ENCODE measurements around the gene SIX5.

SIX5 gene

DNA sequence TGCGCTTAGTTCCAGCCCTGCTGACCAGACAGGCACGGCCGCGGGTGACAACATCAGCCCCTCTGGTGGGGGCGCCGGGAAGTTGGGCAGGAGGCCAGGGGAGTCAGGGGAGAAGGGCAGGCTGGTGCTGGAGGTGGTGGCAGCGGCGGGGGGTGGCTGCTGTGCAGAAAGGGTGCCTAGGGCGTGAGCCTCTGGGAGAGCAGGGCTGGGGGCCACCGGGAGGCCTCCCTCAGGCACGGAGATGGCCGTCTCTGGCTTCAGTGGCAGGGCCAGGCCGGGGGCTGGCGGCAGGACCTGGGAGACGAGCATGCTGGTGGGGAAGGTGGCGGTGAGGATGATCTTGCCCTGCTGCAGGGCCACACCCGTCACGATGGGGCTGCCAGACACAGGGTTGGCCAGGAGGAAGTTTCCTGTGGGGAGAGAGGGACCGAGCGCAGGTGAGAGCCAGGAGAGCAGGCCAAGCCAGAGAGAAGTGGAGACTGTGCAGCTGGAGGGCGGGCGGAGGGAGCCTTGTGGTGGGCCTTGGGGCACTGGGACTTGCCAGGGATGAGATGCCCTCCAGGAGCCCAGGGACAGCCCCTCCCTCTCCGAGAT, 3.3 kb downstream of the SIX5 start:
- no peak overlapping the region for H3K4me3 ChIP-seq (ENCODE audit: low read length)
- H4K20me1 ChIP-seq (ENCODE audit: insufficient read depth, low read length): no peaks in the 10 kb centered on the region
- H3K27ac ChIP-seq (ENCODE audit: low read length): no peak overlapping the region
- H3K4me2 ChIP-seq (ENCODE audit: low read length): no peak overlapping the region
- TF ChIP-seq, protein P1, sequence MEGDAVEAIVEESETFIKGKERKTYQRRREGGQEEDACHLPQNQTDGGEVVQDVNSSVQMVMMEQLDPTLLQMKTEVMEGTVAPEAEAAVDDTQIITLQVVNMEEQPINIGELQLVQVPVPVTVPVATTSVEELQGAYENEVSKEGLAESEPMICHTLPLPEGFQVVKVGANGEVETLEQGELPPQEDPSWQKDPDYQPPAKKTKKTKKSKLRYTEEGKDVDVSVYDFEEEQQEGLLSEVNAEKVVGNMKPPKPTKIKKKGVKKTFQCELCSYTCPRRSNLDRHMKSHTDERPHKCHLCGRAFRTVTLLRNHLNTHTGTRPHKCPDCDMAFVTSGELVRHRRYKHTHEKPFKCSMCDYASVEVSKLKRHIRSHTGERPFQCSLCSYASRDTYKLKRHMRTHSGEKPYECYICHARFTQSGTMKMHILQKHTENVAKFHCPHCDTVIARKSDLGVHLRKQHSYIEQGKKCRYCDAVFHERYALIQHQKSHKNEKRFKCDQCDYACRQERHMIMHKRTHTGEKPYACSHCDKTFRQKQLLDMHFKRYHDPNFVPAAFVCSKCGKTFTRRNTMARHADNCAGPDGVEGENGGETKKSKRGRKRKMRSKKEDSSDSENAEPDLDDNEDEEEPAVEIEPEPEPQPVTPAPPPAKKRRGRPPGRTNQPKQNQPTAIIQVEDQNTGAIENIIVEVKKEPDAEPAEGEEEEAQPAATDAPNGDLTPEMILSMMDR (IDR thresholded peaks at IDR 0.05; ENCODE audit: low read depth, low read length): no peak
- TF ChIP-seq EZH2phosphoT487 (IDR thresholded peaks at IDR 0.05; ENCODE audit: low read depth): no peak
- H3K36me3 ChIP-seq (replicated peaks; ENCODE audit: low read depth, low read length): no peaks in the 10 kb centered on the region
- no peak overlapping the region for H2AFZ ChIP-seq (ENCODE audit: low read depth, low read length)
- H3K79me2 ChIP-seq (ENCODE audit: low read length): no peaks in the 10 kb centered on the region
- H3K9me3 ChIP-seq (ENCODE audit: insufficient read depth, low read length): no peaks in the 10 kb centered on the region
- no peak overlapping the region for H3K9ac ChIP-seq (ENCODE audit: low read length)
- H3K27me3 ChIP-seq (ENCODE audit: low read depth, low read length): no peaks in the 10 kb centered on the region
- peaks cover 4% of the 10 kb centered on the region; the same call in 1 of the 2 replicates for H3K4me1 ChIP-seq (ENCODE audit: low read length)

DNA sequence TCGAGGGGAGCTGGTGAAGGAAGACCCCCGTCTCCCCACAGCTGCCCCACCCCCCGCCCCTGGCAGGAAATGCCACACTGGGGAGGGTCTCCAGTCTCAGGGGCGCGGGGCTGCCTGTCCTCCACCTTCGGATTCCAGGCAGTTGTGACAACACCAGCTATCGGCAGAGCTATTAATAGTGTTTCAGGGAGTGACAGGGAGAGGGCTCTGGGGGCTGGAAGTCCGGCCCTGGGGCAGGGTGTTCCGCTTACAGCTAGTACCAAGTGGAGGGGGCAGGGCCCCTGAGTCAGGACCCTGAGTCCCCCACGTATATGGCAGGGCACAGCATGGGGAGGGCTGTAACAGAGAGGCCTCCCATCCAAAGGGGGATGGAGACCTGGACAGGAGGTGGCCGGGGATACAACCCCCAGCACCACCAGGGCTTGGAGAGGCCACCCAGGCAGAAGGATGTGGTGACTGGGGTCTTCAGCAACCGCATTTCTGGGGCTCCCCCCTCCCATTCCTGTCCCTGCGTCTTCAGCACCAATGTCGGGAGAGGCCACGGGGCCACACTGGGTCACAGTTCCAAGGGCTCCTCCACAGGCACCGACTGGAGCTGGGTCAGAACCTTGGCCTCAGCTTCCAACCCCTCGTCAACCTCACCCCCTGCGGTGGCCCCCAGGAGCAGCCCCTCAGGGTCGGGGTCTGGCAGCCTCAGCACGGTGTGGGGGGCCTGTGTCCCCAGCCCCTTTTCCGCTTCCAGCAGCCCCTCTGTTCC, 3.9 kb downstream of the SIX5 start:
- Histone ChIP-seq H3K4me2 (ENCODE audit: low read length) (no peak overlapping the region), H4K20me1 (ENCODE audit: insufficient read depth, low read length) (no peaks in the 10 kb centered on the region), H3K27me3 (ENCODE audit: low read depth, low read length) (no peaks in the 10 kb centered on the region), H3K9ac (ENCODE audit: low read length) (no peak overlapping the region), H3K27ac (ENCODE audit: low read length) (no peak overlapping the region), H3K4me1 (ENCODE audit: low read length) (peaks cover 4% of the 10 kb centered on the region; the same call in 1 of the 2 replicates), H3K9me3 (ENCODE audit: insufficient read depth, low read length) (no peaks in the 10 kb centered on the region), H3K4me3 (ENCODE audit: low read length) (no peak overlapping the region), H3K36me3 (replicated peaks; ENCODE audit: low read depth, low read length) (no peaks in the 10 kb centered on the region), H2AFZ (ENCODE audit: low read depth, low read length) (no peak overlapping the region), H3K79me2 (ENCODE audit: low read length) (no peaks in the 10 kb centered on the region)
- TF ChIP-seq EZH2phosphoT487 (IDR thresholded peaks at IDR 0.05; ENCODE audit: low read depth): no peak
- TF ChIP-seq, protein P1 (IDR thresholded peaks at IDR 0.05; ENCODE audit: low read depth, low read length): no peak

DNA sequence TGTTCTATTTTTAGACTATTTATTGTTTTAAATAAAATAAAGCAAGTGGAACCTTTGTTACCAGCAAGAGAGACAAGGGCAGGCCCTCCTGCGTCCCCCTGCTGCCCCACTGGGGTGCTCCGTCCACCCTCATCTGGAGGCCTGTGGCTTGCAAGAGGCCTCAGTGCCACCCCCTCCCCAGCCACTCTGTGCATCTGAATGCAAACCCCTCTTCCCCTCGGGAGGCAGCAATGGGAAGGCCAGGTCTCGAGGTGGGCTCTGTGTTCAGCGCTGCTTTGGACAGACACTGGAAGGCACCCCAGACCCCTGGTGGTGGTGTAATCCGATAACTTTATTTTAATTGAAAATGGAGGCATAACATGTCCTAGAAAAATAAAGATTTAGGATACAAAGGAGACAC, 4.6 kb downstream of the SIX5 start:
- Histone ChIP-seq H3K4me1 (ENCODE audit: low read length) (peaks cover 4% of the 10 kb centered on the region; the same call in 1 of the 2 replicates), H3K4me3 (ENCODE audit: low read length) (no peak overlapping the region), H3K27me3 (ENCODE audit: low read depth, low read length) (no peaks in the 10 kb centered on the region), H4K20me1 (ENCODE audit: insufficient read depth, low read length) (no peaks in the 10 kb centered on the region), H3K4me2 (ENCODE audit: low read length) (no peak overlapping the region), H3K9ac (ENCODE audit: low read length) (no peak overlapping the region), H3K9me3 (ENCODE audit: insufficient read depth, low read length) (no peaks in the 10 kb centered on the region), H3K27ac (ENCODE audit: low read length) (no peak overlapping the region), H2AFZ (ENCODE audit: low read depth, low read length) (no peak overlapping the region), H3K36me3 (replicated peaks; ENCODE audit: low read depth, low read length) (no peaks in the 10 kb centered on the region), H3K79me2 (ENCODE audit: low read length) (no peaks in the 10 kb centered on the region)
- TF ChIP-seq EZH2phosphoT487 (IDR thresholded peaks at IDR 0.05; ENCODE audit: low read depth): no peak
- TF ChIP-seq, protein P1 (IDR thresholded peaks at IDR 0.05; ENCODE audit: low read depth, low read length): no peak

DNA sequence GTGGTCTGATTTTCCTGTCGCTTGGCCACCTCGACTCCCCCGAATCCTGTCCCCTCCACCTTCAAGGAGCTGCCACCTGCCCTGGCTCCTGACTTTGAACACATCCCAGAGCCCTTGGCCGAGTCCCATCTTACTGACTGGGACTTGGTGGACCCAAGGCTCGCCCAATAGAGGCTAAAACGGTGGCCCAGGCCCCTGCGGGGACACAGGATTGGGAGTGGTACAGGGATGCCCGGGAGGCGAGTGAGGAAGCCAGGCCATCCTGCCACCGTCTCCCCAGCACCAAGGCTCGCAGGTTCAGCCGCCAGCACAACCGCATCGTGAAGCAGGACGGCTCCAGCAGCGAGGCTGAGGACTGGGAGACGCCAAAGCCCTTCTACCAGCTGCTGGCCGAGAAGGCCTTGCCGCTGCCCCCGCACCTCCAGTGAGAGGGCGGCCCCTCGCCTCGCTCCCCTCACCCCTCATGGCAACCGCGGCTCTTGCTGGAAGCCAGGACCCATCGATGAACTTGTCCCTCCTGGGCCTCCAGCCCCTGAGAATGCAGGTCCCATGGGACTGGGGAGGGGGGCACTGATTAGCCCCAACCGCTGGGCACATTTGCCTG, 5.3 kb downstream of the SIX5 start:
- no peak overlapping the region for H3K4me3 ChIP-seq (ENCODE audit: low read length)
- TF ChIP-seq, protein P1 (IDR thresholded peaks at IDR 0.05; ENCODE audit: low read depth, low read length): no peak
- TF ChIP-seq EZH2phosphoT487 (IDR thresholded peaks at IDR 0.05; ENCODE audit: low read depth): no peak
- H3K79me2 ChIP-seq (ENCODE audit: low read length): no peaks in the 10 kb centered on the region
- no peak overlapping the region for H3K4me2 ChIP-seq (ENCODE audit: low read length)
- no peak overlapping the region for H2AFZ ChIP-seq (ENCODE audit: low read depth, low read length)
- no peaks in the 10 kb centered on the region for H3K27me3 ChIP-seq (ENCODE audit: low read depth, low read length)
- H3K36me3 ChIP-seq (replicated peaks; ENCODE audit: low read depth, low read length): no peaks in the 10 kb centered on the region
- H4K20me1 ChIP-seq (ENCODE audit: insufficient read depth, low read length): no peaks in the 10 kb centered on the region
- no peak overlapping the region for H3K9ac ChIP-seq (ENCODE audit: low read length)
- H3K4me1 ChIP-seq (ENCODE audit: low read length): peaks cover 4% of the 10 kb centered on the region; the same call in 1 of the 2 replicates
- no peaks in the 10 kb centered on the region for H3K9me3 ChIP-seq (ENCODE audit: insufficient read depth, low read length)
- H3K27ac ChIP-seq (ENCODE audit: low read length): no peak overlapping the region

Data from OCI-LY3 (cell line).